Ovary (tissue), 9 donors: ENCODE data around the gene SAMD8. TPM values are rescaled to one million over a fixed set of nuclear protein-coding genes. Genes with fewer than 3 reads are reported as not detected.

ENCODE experiments used
- DNase-seq, 5 donors: peaks; one replicate each; pipeline ENCODE4 v3.0.0-alpha.2; 2019 to 2020
- H3K27ac ChIP-seq, 2 donors: fragments of 200-600 bp; one replicate each; pipeline versions ENCODE4 v1.5.1 to v1.8.0; 2019 to 2022
- H3K27me3 ChIP-seq: fragments of 200-600 bp; one replicate; pipeline ENCODE4 v1.8.0; 2022
- H3K36me3 ChIP-seq: fragments of 200-600 bp; sonication (generic); one replicate; pipeline ENCODE4 v1.5.1; 2019
- H3K4me1 ChIP-seq: one replicate; pipeline ENCODE4 v1.8.1; 2013; ENCODE audit warnings: mild to moderate bottlenecking, moderate library complexity; ENCODE audit not compliant: insufficient read depth
- H3K4me3 ChIP-seq: fragments of 200-600 bp; sonication (generic); one replicate; pipeline ENCODE4 v1.5.1; 2017
- H3K9me3 ChIP-seq, 2 donors: fragments of 200-600 bp in 1 of 2; sonication (generic) in 1 of 2; one replicate each; pipeline versions ENCODE4 v1.5.1 to v1.8.1; 2013 to 2019; ENCODE audit warnings: mild to moderate bottlenecking in 1 of 2, moderate library complexity in 1 of 2
- CTCF ChIP-seq, 3 donors: fragments of 450-650 bp in 2 of 3; fragments of 200-600 bp in 1 of 3; IDR thresholded peaks; one replicate each; pipeline versions ENCODE4 v1.5.1 to v1.8.0; 2016 to 2022; ENCODE audit warnings: antibody characterized with exemption in 3 of 3, mild to moderate bottlenecking in 1 of 3
- EP300 ChIP-seq: sonication (generic); formaldehyde crosslinking; IDR thresholded peaks from one replicate; pipeline ENCODE4 v1.6.1; 2017; ENCODE audit warnings: antibody characterized with exemption
- POLR2A ChIP-seq: fragments of 450-650 bp; IDR thresholded peaks from one replicate; pipeline ENCODE4 v1.6.1; 2017; ENCODE audit warnings: antibody characterized with exemption, mild to moderate bottlenecking, moderate library complexity
- WGBS, 3 donors: extraction: QIAGEN DNeasy Blood & Tissue Kit in 1 of 3; methylation state at CpG; one replicate each; pipeline versions ENCODE4 v1.1.5 to v1.1.7; 2013 to 2017; 5-methylcytosine and 5-hydroxymethylcytosine counted together
- intact Hi-C, 4 donors: fragments of 100-400 bp; cut with DNase I; formaldehyde crosslinking; loops; one replicate each; pipeline versions ENCODE4 v1.11.0 to v1.15.1; 2022 to 2023
- polyA plus RNA-seq, 2 donors: library from polyadenylated mRNA; stranded (reverse); fragments of 200-250 nt in 1 of 2; fragments of 350-450 nt in 1 of 2; fragmentation: Illumina TruSeq in 1 of 2; extraction: RNeasy Lipid Tissue Mini Kit (QIAGEN cat#74804) in 1 of 2; gene quantifications; one replicate each; pipeline ENCODE4 v1.2.3, GENCODE V29; 2013 to 2014
- total RNA-seq, 7 donors: library from RNA; depleted of rRNA in 2 of 7; stranded (reverse); fragments of >200 nt in 2 of 7; fragmentation: NEBNext Ultra II Directional in 3 of 7; extraction: Animal tissue kit (Norgen Biotek cat#: 25700) in 3 of 7; gene quantifications; one replicate each; pipeline versions ENCODE4 v1.1.0 to v1.2.4, GENCODE V29; 2016 to 2023
- donor health status: DM: no; HTN: no; CAD: no; lungs with moderate emphysema.
- donor health status: DM: no; HTN: no; CAD: no.
- donor health status: Bipolar disorder and iron deficiency.
- donor health status: DM: yes; HTN: yes; CAD: no.
- donor health status: DM: no; HTN: no; CAD: no.
- donor health status: DM: yes; HTN: yes; CAD: no.

The SAMD8 gene
- total and polyA plus RNA-seq, 9 donors, result 13.2 to 49.5 (median 32.0) TPM

DNA sequence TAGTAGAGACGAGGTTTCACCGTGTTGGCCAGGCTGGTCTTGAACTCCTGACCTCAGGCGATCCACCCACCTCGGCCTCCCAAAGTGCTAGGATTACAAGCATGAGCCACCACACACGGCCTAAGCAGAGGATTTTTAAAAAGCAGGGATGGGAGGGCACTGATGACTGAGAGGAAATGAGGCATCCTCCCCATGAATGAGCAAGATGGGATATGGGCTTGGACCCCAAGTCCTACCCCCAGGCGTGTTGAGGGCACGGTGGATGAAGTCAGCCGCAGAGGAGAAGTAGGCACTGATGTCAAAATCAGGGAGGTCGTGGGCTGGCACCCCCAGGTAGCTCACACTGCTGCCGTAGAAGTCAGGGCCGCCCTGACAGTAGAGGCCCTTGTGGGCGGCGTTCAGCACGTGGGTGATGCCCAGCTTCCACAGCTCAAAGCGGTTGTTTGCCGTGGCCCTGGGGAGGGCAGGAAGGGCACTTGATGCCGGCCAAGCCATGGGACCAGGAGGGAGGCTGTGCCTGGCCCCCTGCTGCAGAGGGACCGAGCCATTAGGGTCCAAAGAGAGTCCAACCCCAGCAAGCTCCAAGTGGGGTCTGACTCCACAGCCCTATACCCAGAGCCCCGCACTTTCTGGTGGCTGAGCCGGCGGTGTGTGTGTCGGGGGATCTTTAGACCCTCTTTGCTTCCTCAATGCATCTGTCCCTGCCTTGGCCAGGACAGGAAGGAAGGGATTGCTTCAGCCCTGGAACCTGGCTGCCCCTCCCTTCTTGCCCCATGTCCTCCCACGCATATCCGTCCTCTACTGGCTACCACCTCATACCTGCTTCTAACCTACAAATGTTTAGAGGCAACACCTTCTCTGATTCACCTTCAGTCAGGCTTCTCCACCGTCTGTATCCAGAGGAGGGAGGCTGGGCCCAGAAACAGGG, 3.4 kb upstream of the SAMD8 start:
- Histone ChIP-seq H3K9me3 (no peaks in the 10 kb centered on the region), H3K4me3 (no peak overlapping the region), H3K27me3 (no peaks in the 10 kb centered on the region), H3K27ac (no peak overlapping the region), H3K36me3 (no peaks in the 10 kb centered on the region), H3K4me1 (peaks cover 2% of the 10 kb centered on the region)
- no peak for TF ChIP-seq CTCF (IDR thresholded peaks at IDR 0.05)
- WGBS, 3 donors, result 83 to 87% (median 86%) methylated on average over 25 of the region's 25 CpGs
- DNase-seq, result no peak
- intact Hi-C loops, result loop anchor here in 2 of 4 donors (5.0 to 10.0 kb wide), 3 partner anchors 87 to 283 kb away; partner anchors contain the start of gene KAT6B (in 1 of the 2)

GRCh38 chr10:75108684-75109458, 2.6 kb upstream of the SAMD8 start:
- no peaks in the 10 kb centered on the region for H3K36me3 ChIP-seq
- peaks cover 3% of the 10 kb centered on the region for H3K4me1 ChIP-seq
- intact Hi-C loops, result loop anchor here in 2 of 4 donors (5.0 to 10.0 kb wide), 3 partner anchors 86 to 284 kb away; partner anchors contain the start of gene KAT6B (in 1 of the 2)
- no peaks in the 10 kb centered on the region for H3K9me3 ChIP-seq
- WGBS, 3 donors, result 65 to 68% (median 67%) methylated on average over 10 of the region's 10 CpGs
- TF ChIP-seq EP300 (no peak), POLR2A (no peak), CTCF (IDR thresholded peaks at IDR 0.05) (no peak)
- no peak for DNase-seq
- H3K4me3 ChIP-seq, result no peak overlapping the region
- no peak overlapping the region for H3K27ac ChIP-seq
- no peaks in the 10 kb centered on the region for H3K27me3 ChIP-seq

DNA sequence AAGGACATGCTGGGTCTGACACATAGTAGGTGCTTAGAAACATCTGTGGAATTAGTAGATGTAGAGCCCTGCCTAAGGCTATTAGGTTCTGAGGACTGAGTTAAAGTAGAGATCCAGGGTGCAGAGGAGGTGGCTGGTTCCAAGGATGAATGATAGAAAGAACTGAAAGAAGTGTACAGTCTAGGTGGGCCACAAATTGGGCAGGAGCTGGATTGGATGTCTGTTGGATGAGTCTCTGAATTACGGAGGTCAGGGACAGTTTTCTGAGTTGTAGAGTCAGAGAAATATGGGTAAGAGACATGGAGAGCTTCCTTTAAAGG, 2.0 kb upstream of the SAMD8 start:
- WGBS, 3 donors, result 77 to 83% (median 82%) methylated on average over 1 of the region's 1 CpG
- Histone ChIP-seq H3K36me3 (no peaks in the 10 kb centered on the region), H3K27me3 (no peaks in the 10 kb centered on the region), H3K27ac (no peak overlapping the region), H3K4me3 (no peak overlapping the region), H3K9me3 (no peaks in the 10 kb centered on the region), H3K4me1 (peaks cover 3% of the 10 kb centered on the region)
- intact Hi-C loops, result loop anchor here in 2 of 4 donors (5.0 to 10.0 kb wide), 3 partner anchors 85 to 285 kb away; partner anchors contain the start of gene KAT6B (in 1 of the 2)
- no peak for DNase-seq
- TF ChIP-seq POLR2A (no peak), CTCF (IDR thresholded peaks at IDR 0.05) (no peak), EP300 (no peak)

GRCh38 chr10:75110006-75110632, 1.3 kb upstream of the SAMD8 start:
- DNase-seq, result peak in 1 of 5 donors; percentile 40
- Histone ChIP-seq H3K27me3 (no peaks in the 10 kb centered on the region), H3K9me3 (no peaks in the 10 kb centered on the region), H3K27ac (no peak overlapping the region), H3K4me1 (peaks cover 4% of the 10 kb centered on the region), H3K36me3 (no peaks in the 10 kb centered on the region), H3K4me3 (no peak overlapping the region)
- WGBS, 3 donors, result 91 to 94% (median 93%) methylated on average over 8 of the region's 8 CpGs
- TF ChIP-seq POLR2A, result no peak
- no peak for TF ChIP-seq EP300
- no peak for TF ChIP-seq CTCF (IDR thresholded peaks at IDR 0.05)
- intact Hi-C loops, result loop anchor here in 3 of 4 donors (5.0 kb wide), 2 partner anchors 122 to 127 kb away; partner anchors contain the start of gene COMTD1 (in 1 of the 3)
